Left ventricle myocardium inferior (tissue), 1 donor: ENCODE measurements around the gene TRIO. TPM values are rescaled to one million over a fixed set of nuclear protein-coding genes. Genes with fewer than 3 reads are reported as not detected.

Experiments used
- DNase-seq: peaks from one replicate; pipeline ENCODE4 v3.0.0-alpha.2; 2020
- H3K27ac ChIP-seq: fragments of 200-600 bp; replicated peaks from 2 replicates; pipeline ENCODE4 v1.8.0; 2021
- H3K27me3 ChIP-seq: fragments of 200-600 bp; 2 replicates; pipeline ENCODE4 v1.8.0; 2021; ENCODE audit warnings: low read depth
- H3K36me3 ChIP-seq: fragments of 200-600 bp; 2 replicates; pipeline ENCODE4 v1.8.0; 2021
- H3K4me1 ChIP-seq: fragments of 200-600 bp; 2 replicates; pipeline ENCODE4 v1.8.0; 2021
- H3K4me3 ChIP-seq: fragments of 200-600 bp; 2 replicates; pipeline ENCODE4 v1.8.0; 2021; ENCODE audit warnings: mild to moderate bottlenecking, moderate library complexity
- H3K9me3 ChIP-seq: fragments of 200-600 bp; replicated peaks from 2 replicates; pipeline ENCODE4 v1.8.0; 2021
- intact Hi-C: fragments of 100-400 bp; cut with micrococcal nuclease; formaldehyde crosslinking; loops from one replicate; pipeline ENCODE4 v1.11.0; 2022
- total RNA-seq: library from RNA; stranded (reverse); fragmentation: NEBNext Ultra II Directional; extraction: Animal tissue kit (Norgen Biotek cat#: 25700); gene quantifications from one replicate; pipeline ENCODE4 v1.2.1, GENCODE V29; 2021
- TF ChIP-seq, protein P1 (sequence below): fragments of 200-600 bp; IDR thresholded peaks from 2 replicates; pipeline ENCODE4 v1.8.0; 2021; ENCODE audit warnings: antibody characterized with exemption, mild to moderate bottlenecking, borderline replicate concordance
- donor health status: DM: no; HTN: yes; CAD: no; lungs with severe emphysema.

The TRIO gene
- total RNA-seq, 1 donor from 2014 or later = 52.8 TPM

DNA sequence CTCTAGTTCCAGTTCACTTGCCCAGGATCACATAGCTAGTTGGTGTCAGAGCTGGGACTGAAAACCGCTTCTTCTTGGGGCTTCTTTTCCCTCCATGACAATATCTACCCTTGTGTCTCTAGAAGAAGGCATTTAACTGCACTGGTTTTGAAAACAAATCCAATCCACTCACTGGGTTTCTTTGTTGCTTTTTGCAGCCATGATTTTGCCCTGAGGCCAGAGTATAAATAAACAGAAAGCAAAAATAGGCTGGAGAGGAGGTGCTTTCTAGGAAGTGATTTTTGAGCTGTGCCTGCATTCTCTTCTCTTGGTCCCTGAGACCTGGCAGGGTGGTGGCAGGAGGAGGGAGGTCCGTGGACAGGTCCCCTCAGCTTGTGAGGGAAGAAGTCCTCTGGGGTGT is 6.9 kb upstream of the TRIO start:
- intact Hi-C loops = no loop called here
- no peak for DNase-seq
- H3K9me3 ChIP-seq = no peaks in the 10 kb centered on the region
- TF ChIP-seq, protein P1, sequence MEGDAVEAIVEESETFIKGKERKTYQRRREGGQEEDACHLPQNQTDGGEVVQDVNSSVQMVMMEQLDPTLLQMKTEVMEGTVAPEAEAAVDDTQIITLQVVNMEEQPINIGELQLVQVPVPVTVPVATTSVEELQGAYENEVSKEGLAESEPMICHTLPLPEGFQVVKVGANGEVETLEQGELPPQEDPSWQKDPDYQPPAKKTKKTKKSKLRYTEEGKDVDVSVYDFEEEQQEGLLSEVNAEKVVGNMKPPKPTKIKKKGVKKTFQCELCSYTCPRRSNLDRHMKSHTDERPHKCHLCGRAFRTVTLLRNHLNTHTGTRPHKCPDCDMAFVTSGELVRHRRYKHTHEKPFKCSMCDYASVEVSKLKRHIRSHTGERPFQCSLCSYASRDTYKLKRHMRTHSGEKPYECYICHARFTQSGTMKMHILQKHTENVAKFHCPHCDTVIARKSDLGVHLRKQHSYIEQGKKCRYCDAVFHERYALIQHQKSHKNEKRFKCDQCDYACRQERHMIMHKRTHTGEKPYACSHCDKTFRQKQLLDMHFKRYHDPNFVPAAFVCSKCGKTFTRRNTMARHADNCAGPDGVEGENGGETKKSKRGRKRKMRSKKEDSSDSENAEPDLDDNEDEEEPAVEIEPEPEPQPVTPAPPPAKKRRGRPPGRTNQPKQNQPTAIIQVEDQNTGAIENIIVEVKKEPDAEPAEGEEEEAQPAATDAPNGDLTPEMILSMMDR = no peak
- H3K4me3 ChIP-seq = no peak overlapping the region
- peaks cover 42% of the 10 kb centered on the region for H3K4me1 ChIP-seq
- no peaks in the 10 kb centered on the region for H3K36me3 ChIP-seq
- H3K27me3 ChIP-seq = no peaks in the 10 kb centered on the region
- H3K27ac ChIP-seq = no peak overlapping the region

DNA sequence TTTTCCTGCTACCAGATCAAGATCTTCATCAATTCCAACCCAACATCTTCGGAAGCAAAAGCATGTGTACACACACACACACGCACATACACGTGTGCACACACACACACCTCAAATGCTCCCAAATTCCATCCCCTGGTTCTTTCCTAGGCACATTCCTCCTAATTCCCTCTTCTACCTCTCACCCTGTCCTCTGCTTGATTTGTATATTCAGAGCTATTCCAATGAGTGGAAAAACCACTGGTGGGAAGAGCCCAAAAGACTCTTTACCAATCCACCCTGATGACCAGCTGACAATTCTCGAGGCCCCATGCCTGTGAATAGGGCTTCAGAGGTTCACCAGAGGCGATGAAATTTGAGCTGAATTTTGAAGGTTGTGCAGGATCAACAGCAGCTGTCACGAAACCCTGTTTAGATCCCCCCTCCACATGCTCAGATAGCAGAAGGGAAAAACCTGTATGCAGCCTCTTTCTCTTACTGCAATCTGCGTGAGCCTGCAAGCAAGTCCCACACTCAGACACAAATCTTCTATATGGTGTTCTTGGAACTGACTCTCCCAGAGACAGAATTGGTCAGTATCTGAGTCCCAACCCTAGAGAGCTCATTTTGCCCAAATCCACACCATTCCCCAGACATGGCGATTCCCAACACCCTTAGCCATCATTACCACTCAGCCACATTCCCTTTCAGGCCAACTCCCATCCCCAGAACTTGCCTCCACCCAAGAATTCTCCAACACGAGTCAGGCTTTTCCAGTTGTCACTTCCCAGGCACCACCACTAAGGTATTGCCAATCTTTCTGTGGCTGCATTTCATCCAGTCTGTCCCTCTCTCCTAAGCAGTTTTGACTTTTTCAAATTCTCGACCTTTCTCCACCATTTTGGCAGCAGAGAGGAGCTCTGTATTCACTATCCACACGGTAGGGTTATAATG is 4.3 kb upstream of the TRIO start:
- Histone ChIP-seq H3K27ac (no peak overlapping the region), H3K36me3 (no peaks in the 10 kb centered on the region), H3K4me1 (peaks cover 35% of the 10 kb centered on the region), H3K9me3 (no peaks in the 10 kb centered on the region), H3K4me3 (no peak overlapping the region), H3K27me3 (no peaks in the 10 kb centered on the region)
- intact Hi-C loops = no loop called here
- no peak for DNase-seq
- TF ChIP-seq, protein P1 = no peak

DNA sequence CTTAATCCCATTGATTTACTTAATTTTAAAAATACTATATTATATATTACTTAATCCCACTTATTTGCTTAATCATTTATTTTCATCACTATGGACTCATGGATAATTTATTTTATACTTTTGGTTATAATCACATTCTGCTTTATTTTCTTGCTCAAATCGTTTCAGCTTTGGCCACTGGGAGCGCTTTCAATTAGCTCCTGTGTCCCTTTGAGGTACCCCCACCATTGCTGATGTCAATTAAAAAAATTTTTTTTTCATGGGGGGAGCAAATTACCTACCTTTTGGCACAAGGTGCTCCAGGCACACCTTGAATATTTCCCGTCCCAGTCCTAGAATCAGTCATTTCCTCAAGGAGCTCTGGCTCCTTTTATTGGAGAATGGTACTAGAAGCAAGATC is 1.4 kb upstream of the TRIO start:
- Histone ChIP-seq H3K4me1 (peaks cover 48% of the 10 kb centered on the region), H3K36me3 (no peaks in the 10 kb centered on the region), H3K27ac (peak overlapping the region; percentile 96), H3K4me3 (no peak overlapping the region), H3K27me3 (no peaks in the 10 kb centered on the region), H3K9me3 (no peaks in the 10 kb centered on the region)
- TF ChIP-seq, protein P1 = no peak
- intact Hi-C loops = no loop called here
- no peak for DNase-seq

DNA sequence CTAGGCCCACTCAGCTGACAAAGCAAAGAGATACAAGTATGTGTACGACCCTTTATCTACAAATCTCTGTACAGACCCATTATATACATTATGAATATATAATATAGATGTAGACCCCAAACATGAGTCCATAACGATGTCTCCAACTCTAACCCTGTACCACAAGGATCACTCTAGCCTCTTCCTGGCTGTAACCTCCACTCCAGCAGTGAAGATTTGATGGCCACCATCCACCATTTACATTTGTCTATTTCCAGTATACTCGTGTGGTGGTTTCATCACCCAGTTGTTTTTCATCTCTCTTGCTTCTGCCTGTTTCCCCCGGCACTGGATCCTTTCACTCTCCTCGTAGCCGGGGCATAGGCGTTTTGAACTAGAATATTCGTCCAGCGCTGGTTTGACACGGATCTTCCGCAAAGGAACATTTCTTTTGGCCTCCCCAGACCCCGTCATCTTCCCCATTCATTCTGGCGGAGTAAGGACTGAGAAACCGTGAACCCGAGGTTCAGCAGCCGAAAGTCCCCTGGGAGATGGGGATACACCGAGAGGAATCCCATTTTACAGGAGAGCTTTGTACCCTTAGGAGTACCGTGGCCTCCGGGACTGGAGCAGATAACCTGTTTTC is 828 bp upstream of the TRIO start:
- H3K27ac ChIP-seq = peak overlapping the region; percentile 96
- H3K9me3 ChIP-seq = no peaks in the 10 kb centered on the region
- H3K4me3 ChIP-seq = peak overlapping the region; percentile 93
- H3K36me3 ChIP-seq = no peaks in the 10 kb centered on the region
- peaks cover 54% of the 10 kb centered on the region for H3K4me1 ChIP-seq
- DNase-seq = no peak
- intact Hi-C loops = no loop called here
- TF ChIP-seq, protein P1 = no peak
- no peaks in the 10 kb centered on the region for H3K27me3 ChIP-seq

DNA sequence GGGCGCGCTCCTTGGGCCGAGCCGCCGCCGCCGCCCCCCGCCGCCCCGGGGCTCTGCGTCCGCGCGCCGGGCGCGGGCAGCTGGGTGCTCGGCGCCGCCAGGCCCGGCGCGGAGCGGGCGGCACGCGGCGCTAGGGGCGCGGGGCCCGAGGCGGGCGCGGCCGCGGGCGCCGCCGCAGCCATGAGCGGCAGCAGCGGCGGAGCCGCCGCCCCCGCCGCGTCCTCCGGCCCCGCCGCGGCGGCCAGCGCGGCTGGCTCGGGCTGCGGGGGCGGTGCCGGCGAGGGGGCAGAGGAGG is 351 bp downstream of the TRIO start:
- no peak for DNase-seq
- peak overlapping the region; percentile 96 for H3K27ac ChIP-seq
- H3K4me1 ChIP-seq = peaks cover 66% of the 10 kb centered on the region
- no peaks in the 10 kb centered on the region for H3K36me3 ChIP-seq
- TF ChIP-seq, protein P1 = no peak
- no peaks in the 10 kb centered on the region for H3K9me3 ChIP-seq
- no peaks in the 10 kb centered on the region for H3K27me3 ChIP-seq
- peak overlapping the region; percentile 93 for H3K4me3 ChIP-seq
- intact Hi-C loops = no loop called here
